ENCODE results near the gene NT5DC2. TPM values are rescaled to one million over a fixed set of nuclear protein-coding genes. Genes with fewer than 3 reads are reported as not detected.

Gene NT5DC2
- total and polyA plus RNA-seq, 2 donors (not counting 1 experiment from before 2014, with no cell fraction given), result 20.3 to 61.5 TPM

GRCh38 chr3:52483081-52483480 is 50.6 kb downstream of the NT5DC2 start:
- H4K20me1 ChIP-seq (ENCODE audit: control insufficient read depth, extremely low read depth, insufficient read depth, low read length), result no peaks in the 10 kb centered on the region
- H3K4me2 ChIP-seq (ENCODE audit: extremely low read depth, insufficient read depth, low read length), result no peak overlapping the region
- H3K36me3 ChIP-seq (ENCODE audit: control insufficient read depth, insufficient read depth, low read length), result peaks cover 47% of the 10 kb centered on the region
- no peaks in the 10 kb centered on the region for H3K27me3 ChIP-seq (ENCODE audit: control insufficient read depth, insufficient read depth, low read length)
- H3K4me3 ChIP-seq (replicated peaks in 1 of 4; ENCODE audit: control extremely low read depth in 1 of 4, insufficient read depth in 1 of 4, low read depth in 3 of 4, low read length in 4 of 4), result no peak overlapping the region
- H3K27ac ChIP-seq (ENCODE audit: insufficient read depth, low read length), result peak overlapping the region; percentile 61
- no peak overlapping the region for H2AFZ ChIP-seq (ENCODE audit: low read length)
- no peak overlapping the region for H3K9ac ChIP-seq (ENCODE audit: insufficient read depth, low read length)
- no peaks in the 10 kb centered on the region for H3K9me3 ChIP-seq (ENCODE audit: control insufficient read depth, insufficient read depth, low read depth, low read length)
- no peak for DNase-seq (ENCODE audit: low read depth in 2 of 2)
- H3K79me2 ChIP-seq (ENCODE audit: control insufficient read depth, insufficient read depth, low read length), result no peaks in the 10 kb centered on the region
- TF ChIP-seq CTCF (conservative IDR thresholded peaks at IDR 0.05 in 1 of 2, IDR thresholded peaks at IDR 0.05 in 1 of 2; ENCODE audit: low read depth in 1 of 2, low read length in 2 of 2) (no peak), EZH2 (IDR thresholded peaks at IDR 0.05; ENCODE audit: low read length, missing control alignments) (no peak)
- H3K4me1 ChIP-seq (ENCODE audit: control insufficient read depth, extremely low read depth, insufficient read depth, low read length), result peaks cover 17% of the 10 kb centered on the region

GRCh38 chr3:52481819-52482521 is 51.7 kb downstream of the NT5DC2 start:
- TF ChIP-seq CTCF (conservative IDR thresholded peaks at IDR 0.05 in 1 of 2, IDR thresholded peaks at IDR 0.05 in 1 of 2; ENCODE audit: low read depth in 1 of 2, low read length in 2 of 2) (peak; percentile 23 to 47), EZH2 (IDR thresholded peaks at IDR 0.05; ENCODE audit: low read length, missing control alignments) (no peak)
- Histone ChIP-seq H3K9me3 (ENCODE audit: control insufficient read depth, insufficient read depth, low read depth, low read length) (no peaks in the 10 kb centered on the region), H3K79me2 (ENCODE audit: control insufficient read depth, insufficient read depth, low read length) (no peaks in the 10 kb centered on the region), H3K27ac (ENCODE audit: insufficient read depth, low read length) (no peak overlapping the region), H3K4me2 (ENCODE audit: extremely low read depth, insufficient read depth, low read length) (no peak overlapping the region), H3K9ac (ENCODE audit: insufficient read depth, low read length) (no peak overlapping the region), H3K4me3 (replicated peaks in 1 of 4; ENCODE audit: control extremely low read depth in 1 of 4, insufficient read depth in 1 of 4, low read depth in 3 of 4, low read length in 4 of 4) (no peak overlapping the region), H2AFZ (ENCODE audit: low read length) (no peak overlapping the region), H4K20me1 (ENCODE audit: control insufficient read depth, extremely low read depth, insufficient read depth, low read length) (no peaks in the 10 kb centered on the region), H3K27me3 (ENCODE audit: control insufficient read depth, insufficient read depth, low read length) (no peaks in the 10 kb centered on the region), H3K36me3 (ENCODE audit: control insufficient read depth, insufficient read depth, low read length) (peaks cover 38% of the 10 kb centered on the region), H3K4me1 (ENCODE audit: control insufficient read depth, extremely low read depth, insufficient read depth, low read length) (peaks cover 17% of the 10 kb centered on the region)
- DNase-seq (ENCODE audit: low read depth in 2 of 2), result peak in 1 of 2 donors; percentile 30

- no peak overlapping the region for H3K27ac ChIP-seq (ENCODE audit: insufficient read depth, low read length)
- no peak for DNase-seq (ENCODE audit: low read depth in 2 of 2)
Measured at GRCh38 chr3:52480768-52481715, 52.6 kb downstream of the NT5DC2 start.

More at GRCh38 chr3:52480768-52481715, 52.6 kb downstream of the NT5DC2 start:
- Histone ChIP-seq H3K9ac (ENCODE audit: insufficient read depth, low read length) (no peak overlapping the region), H4K20me1 (ENCODE audit: control insufficient read depth, extremely low read depth, insufficient read depth, low read length) (no peaks in the 10 kb centered on the region), H3K36me3 (ENCODE audit: control insufficient read depth, insufficient read depth, low read length) (peaks cover 40% of the 10 kb centered on the region), H3K79me2 (ENCODE audit: control insufficient read depth, insufficient read depth, low read length) (no peaks in the 10 kb centered on the region), H3K27me3 (ENCODE audit: control insufficient read depth, insufficient read depth, low read length) (no peaks in the 10 kb centered on the region), H3K9me3 (ENCODE audit: control insufficient read depth, insufficient read depth, low read depth, low read length) (no peaks in the 10 kb centered on the region), H3K4me3 (replicated peaks in 1 of 4; ENCODE audit: control extremely low read depth in 1 of 4, insufficient read depth in 1 of 4, low read depth in 3 of 4, low read length in 4 of 4) (no peak overlapping the region), H3K4me2 (ENCODE audit: extremely low read depth, insufficient read depth, low read length) (no peak overlapping the region), H2AFZ (ENCODE audit: low read length) (no peak overlapping the region), H3K4me1 (ENCODE audit: control insufficient read depth, extremely low read depth, insufficient read depth, low read length) (peaks cover 17% of the 10 kb centered on the region)
- no peak for TF ChIP-seq EZH2 (IDR thresholded peaks at IDR 0.05; ENCODE audit: low read length, missing control alignments)
- no peak for TF ChIP-seq CTCF (conservative IDR thresholded peaks at IDR 0.05 in 1 of 2, IDR thresholded peaks at IDR 0.05 in 1 of 2; ENCODE audit: low read depth in 1 of 2, low read length in 2 of 2)

Data from fibroblast of lung (primary cell).